SJCRH30 (cell line): ENCODE data around the gene GARIN5A. TPM values are rescaled to one million over a fixed set of nuclear protein-coding genes. Genes with fewer than 3 reads are reported as not detected.
A peak's percentile ranks its signal among the peaks of the same experiment; 100 is the strongest.
"Not testable (repeated sequence)": the region's sequence is repeated elsewhere in the genome, so short reads cannot be mapped to it uniquely, and the experiment has no call there.

Source experiments
- DNase-seq, 2 experiments: peaks; one replicate each; pipeline ENCODE4 v3.0.0-alpha.2; 2015 to 2020
- H3K27ac ChIP-seq: fragments of 250-450 bp; sonication (Bioruptor Pico); 2 replicates; pipeline ENCODE4 v1.5.1; 2020; ENCODE audit warnings: mild to moderate bottlenecking, moderate library complexity
- H3K27me3 ChIP-seq: fragments of 250-450 bp; sonication (Bioruptor Pico); 2 replicates; pipeline ENCODE4 v1.5.1; 2020; ENCODE audit warnings: mild to moderate bottlenecking, moderate library complexity
- H3K36me3 ChIP-seq: fragments of 250-450 bp; sonication (Bioruptor Pico); 2 replicates; pipeline ENCODE4 v1.5.1; 2020; ENCODE audit warnings: mild to moderate bottlenecking, moderate library complexity
- H3K4me1 ChIP-seq: fragments of 250-450 bp; sonication (Bioruptor Pico); 2 replicates; pipeline ENCODE4 v1.5.1; 2020; ENCODE audit warnings: mild to moderate bottlenecking, moderate library complexity
- H3K4me3 ChIP-seq: fragments of 250-450 bp; sonication (Bioruptor Pico); 2 replicates; pipeline ENCODE4 v1.5.1; 2020; ENCODE audit warnings: mild to moderate bottlenecking, moderate library complexity
- H3K9me3 ChIP-seq: fragments of 250-450 bp; sonication (Bioruptor Pico); replicated peaks from 2 replicates; pipeline ENCODE4 v1.5.1; 2020; ENCODE audit warnings: mild to moderate bottlenecking, moderate library complexity
- total RNA-seq: library from RNA; depleted of rRNA; stranded (reverse); fragments of >200 nt; shearing (Covaris generic); gene quantifications from 2 replicates; pipeline ENCODE4 v1.2.3, GENCODE V29; 2014

Gene GARIN5A
- total RNA-seq, 1 experiment from 2014 or later, result 1.2 TPM

DNA sequence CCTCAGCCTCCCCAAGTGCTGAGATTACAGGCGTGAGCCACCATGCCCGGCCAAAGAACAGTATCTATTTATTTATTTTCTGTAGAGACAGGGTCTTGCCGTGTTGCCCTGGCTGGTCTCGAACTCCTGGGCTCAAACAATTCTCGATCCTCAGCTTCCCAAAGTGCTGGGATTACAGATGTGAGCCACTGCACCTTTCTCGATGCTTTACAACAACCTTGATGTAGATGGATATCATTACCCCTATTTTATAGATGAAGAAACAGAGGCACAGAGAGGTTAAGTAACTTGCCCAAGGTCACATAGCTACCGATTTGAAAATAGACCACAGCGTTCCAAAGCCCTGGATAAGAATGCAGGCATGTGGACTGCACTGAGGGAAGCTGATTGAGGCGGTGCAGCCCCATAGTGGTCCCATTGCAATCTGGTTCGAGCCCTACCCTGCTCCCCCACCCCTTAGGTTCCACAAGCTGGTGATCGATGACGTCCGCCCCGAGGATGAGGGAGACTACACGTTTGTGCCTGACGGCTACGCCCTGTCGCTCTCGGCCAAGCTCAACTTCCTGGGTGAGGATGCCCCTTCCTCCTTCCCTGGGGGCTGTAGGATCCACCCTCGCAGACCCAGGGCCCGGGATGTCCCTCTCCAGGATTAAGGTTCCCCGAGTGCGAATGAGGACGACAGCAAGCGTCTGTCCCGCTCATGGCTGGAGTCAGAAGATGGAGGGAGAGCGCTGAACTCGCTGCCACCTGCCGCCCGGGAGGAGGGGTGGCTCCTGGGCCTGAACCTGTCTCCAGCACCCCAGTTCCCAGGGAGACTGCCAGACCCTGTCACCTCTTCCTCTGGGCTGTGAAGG, 26.1 kb downstream of the GARIN5A start:
- no peaks in the 10 kb centered on the region; the same call in 1 of the 2 replicates for H3K9me3 ChIP-seq
- H3K36me3 ChIP-seq, result no peaks in the 10 kb centered on the region; the same call in 1 of the 2 replicates
- H3K27me3 ChIP-seq, result no peaks in the 10 kb centered on the region
- H3K27ac ChIP-seq, result no peak overlapping the region
- DNase-seq, result no peak
- H3K4me1 ChIP-seq, result no peaks in the 10 kb centered on the region
- H3K4me3 ChIP-seq, result no peak overlapping the region

GRCh38 chr19:50449236-50449899, 27.3 kb downstream of the GARIN5A start:
- H3K27me3 ChIP-seq, result no peaks in the 10 kb centered on the region
- H3K4me1 ChIP-seq, result no peaks in the 10 kb centered on the region
- H3K4me3 ChIP-seq, result no peak overlapping the region
- DNase-seq, result no peak
- H3K27ac ChIP-seq, result no peak overlapping the region
- no peaks in the 10 kb centered on the region for H3K36me3 ChIP-seq
- H3K9me3 ChIP-seq, result no peaks in the 10 kb centered on the region; the same call in 1 of the 2 replicates

DNA sequence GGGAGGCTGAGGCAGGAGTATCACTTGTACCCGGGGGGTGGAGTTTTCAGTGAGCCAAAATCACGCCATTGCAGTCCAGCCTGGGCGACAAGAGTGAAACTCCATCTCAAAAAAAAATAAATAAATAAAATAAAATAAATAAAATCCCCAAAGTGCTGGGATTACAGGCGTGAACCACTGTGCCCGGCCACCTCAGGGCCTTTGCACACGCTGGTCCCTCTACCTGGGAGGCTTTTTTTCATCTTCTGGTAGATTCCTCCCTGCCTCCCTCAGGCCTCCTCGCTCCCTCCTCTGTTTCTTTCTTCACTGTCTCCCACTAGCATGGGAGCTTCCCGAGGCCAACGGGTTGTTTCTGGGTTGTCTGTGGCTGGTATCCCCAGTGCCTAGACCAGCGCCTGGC, 28.9 kb downstream of the GARIN5A start:
- Histone ChIP-seq H3K27me3 (no peaks in the 10 kb centered on the region), H3K27ac (no peak overlapping the region), H3K4me3 (no peak overlapping the region), H3K36me3 (no peaks in the 10 kb centered on the region), H3K9me3 (no peaks in the 10 kb centered on the region; the same call in 1 of the 2 replicates), H3K4me1 (no peaks in the 10 kb centered on the region)
- DNase-seq, result no peak

GRCh38 chr19:50447053-50447452, 29.6 kb downstream of the GARIN5A start:
- H3K27me3 ChIP-seq, result no peaks in the 10 kb centered on the region
- H3K4me3 ChIP-seq, result no peak overlapping the region
- H3K27ac ChIP-seq, result no peak overlapping the region
- no peak for DNase-seq
- H3K9me3 ChIP-seq, result no peaks in the 10 kb centered on the region; the same call in 1 of the 2 replicates
- no peaks in the 10 kb centered on the region for H3K4me1 ChIP-seq
- no peaks in the 10 kb centered on the region for H3K36me3 ChIP-seq

GRCh38 chr19:50444059-50444458, 32.6 kb downstream of the GARIN5A start:
- Histone ChIP-seq H3K4me1 (no peaks in the 10 kb centered on the region), H3K27ac (no peak overlapping the region), H3K4me3 (no peak overlapping the region), H3K27me3 (no peaks in the 10 kb centered on the region), H3K9me3 (no peaks in the 10 kb centered on the region; the same call in 1 of the 2 replicates), H3K36me3 (no peaks in the 10 kb centered on the region)
- no peak for DNase-seq

- H3K27ac ChIP-seq, H3K27me3 ChIP-seq, H3K4me3 ChIP-seq, H3K9me3 ChIP-seq, H3K36me3 ChIP-seq, DNase-seq: not testable (repeated sequence)
- H3K4me1 ChIP-seq, result peaks cover 11% of the 10 kb centered on the region
These were observed 37.5 kb downstream of the GARIN5A start for GRCh38 chr19:50439130-50439529.

DNA sequence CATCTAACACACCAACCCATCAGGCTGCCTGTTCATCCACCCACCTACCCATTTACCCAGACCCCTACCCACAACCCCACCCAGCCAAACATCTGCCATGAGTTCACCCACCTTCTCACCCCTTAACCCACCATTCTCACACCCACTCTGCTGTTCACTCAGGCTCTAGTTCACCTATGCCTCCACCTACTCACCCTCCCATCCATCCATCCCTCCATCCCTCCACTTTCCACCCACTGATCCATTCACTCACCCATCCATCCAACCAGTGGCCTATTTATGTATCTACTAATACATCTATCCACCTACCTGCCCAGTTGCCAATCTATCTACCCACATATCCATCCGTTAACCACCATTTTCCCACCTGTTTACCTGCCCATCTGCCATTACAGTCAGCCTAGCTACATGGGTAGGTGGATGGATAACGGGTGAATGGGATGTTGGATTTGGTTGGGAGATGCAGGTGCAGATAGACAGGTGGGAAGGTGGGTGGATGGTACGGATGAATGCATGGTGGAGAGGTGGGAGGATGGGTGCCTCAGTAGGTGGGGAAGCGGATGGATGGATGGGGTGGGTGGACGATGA, 38.7 kb downstream of the GARIN5A start:
- Histone ChIP-seq H3K9me3 (no peaks in the 10 kb centered on the region), H3K27ac (no peak overlapping the region), H3K4me1 (peaks cover 21% of the 10 kb centered on the region), H3K27me3 (no peaks in the 10 kb centered on the region), H3K36me3 (no peaks in the 10 kb centered on the region), H3K4me3 (no peak overlapping the region)
- no peak for DNase-seq

- no peaks in the 10 kb centered on the region for H3K9me3 ChIP-seq
- peaks cover 25% of the 10 kb centered on the region for H3K4me1 ChIP-seq
- no peaks in the 10 kb centered on the region for H3K27me3 ChIP-seq
- DNase-seq, result no peak
- H3K36me3 ChIP-seq, result no peaks in the 10 kb centered on the region
- no peak overlapping the region for H3K4me3 ChIP-seq
- H3K27ac ChIP-seq, result no peak overlapping the region
These were observed 41.0 kb downstream of the GARIN5A start for GRCh38 chr19:50435627-50436026.

DNA sequence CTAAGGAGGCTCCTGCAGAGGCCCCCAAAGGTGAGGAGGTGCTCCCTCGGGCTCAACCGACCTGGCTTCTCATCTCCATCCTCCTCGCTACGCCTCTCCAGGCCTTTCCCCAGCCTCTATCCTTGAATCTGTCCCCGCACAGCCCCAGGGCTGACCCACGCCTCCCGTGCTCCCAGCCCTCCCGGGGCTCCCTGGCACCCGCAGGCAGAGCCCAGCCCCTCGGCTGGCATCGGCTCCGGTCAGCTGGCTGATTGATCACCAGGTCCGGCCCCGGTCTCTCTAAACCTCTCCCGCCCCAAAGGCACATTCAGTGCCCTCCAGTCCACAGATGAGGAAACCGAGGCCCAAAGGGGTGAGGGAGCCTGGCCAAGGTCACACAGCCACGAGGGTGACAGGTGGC, 41.4 kb downstream of the GARIN5A start:
- Histone ChIP-seq H3K9me3 (no peaks in the 10 kb centered on the region), H3K36me3 (no peaks in the 10 kb centered on the region), H3K27ac (no peak overlapping the region; the same call in 1 of the 2 replicates), H3K4me3 (no peak overlapping the region), H3K27me3 (no peaks in the 10 kb centered on the region), H3K4me1 (peaks cover 25% of the 10 kb centered on the region)
- DNase-seq, result peak in 1 of 2 experiments; percentile 31

GRCh38 chr19:50434525-50434924, 42.1 kb downstream of the GARIN5A start:
- peak; percentile 94 to 95 for DNase-seq

DNA sequence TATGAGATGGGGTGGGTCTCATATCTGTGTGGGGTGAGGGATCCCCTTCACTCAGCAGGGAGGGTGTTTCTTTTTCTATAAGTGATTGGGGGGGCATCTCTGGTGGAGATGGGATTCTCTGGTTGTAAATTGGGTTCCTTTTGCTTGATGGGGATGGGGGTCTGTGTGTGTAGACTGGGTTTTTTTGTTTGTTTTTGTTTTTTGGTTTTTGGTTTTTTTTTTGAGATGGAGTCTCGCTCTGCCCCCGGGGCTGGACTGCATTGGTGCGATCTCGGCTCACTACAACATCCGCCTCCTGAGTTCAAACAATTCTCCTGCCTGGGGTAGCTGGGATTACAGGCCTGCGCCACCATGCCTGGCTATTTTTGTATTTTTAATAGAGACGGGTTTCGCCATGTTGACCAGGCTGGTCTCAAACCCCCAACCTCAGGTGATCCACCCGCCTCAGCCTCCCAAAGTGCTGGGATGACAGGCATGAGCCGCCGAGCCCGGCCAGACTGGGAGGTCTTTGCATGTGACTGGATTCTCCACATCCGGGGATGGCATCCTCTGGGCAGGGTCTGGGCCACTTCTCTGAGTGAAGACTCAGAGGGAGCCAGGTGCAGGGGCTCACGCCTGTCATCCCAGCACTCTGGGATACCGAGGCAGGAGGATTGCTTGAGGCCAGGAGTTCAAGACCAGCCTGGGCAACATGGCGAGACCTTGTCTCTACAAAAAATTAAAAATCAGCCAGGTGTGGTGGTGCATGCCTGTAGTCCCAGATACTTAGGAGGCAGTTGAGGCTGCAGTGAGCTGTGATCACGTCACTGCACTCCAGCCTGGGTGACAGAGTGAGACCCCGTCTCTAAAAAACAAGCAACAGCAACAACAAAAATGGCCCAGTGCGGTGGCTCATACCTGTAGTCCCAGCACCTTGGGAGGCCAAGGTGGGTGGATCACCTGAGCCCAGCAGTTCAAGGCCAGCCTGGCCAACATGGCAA, 43.2 kb downstream of the GARIN5A start:
- H3K27ac ChIP-seq, result peak overlapping the region; percentile 96
- H3K27me3 ChIP-seq, result no peaks in the 10 kb centered on the region
- DNase-seq, result peak; percentile 77 to 84
- H3K4me1 ChIP-seq, result peaks cover 25% of the 10 kb centered on the region
- H3K9me3 ChIP-seq, result no peaks in the 10 kb centered on the region
- H3K36me3 ChIP-seq, result no peaks in the 10 kb centered on the region
- peak overlapping the region; percentile 67 for H3K4me3 ChIP-seq

More at GRCh38 chr19:50434525-50434924, 42.1 kb downstream of the GARIN5A start:
- H3K36me3 ChIP-seq, result no peaks in the 10 kb centered on the region
- peak overlapping the region; percentile 67; the same call in 1 of the 2 replicates for H3K4me3 ChIP-seq
- no peaks in the 10 kb centered on the region for H3K9me3 ChIP-seq
- H3K27me3 ChIP-seq, result no peaks in the 10 kb centered on the region
- peak overlapping the region; percentile 96 for H3K27ac ChIP-seq
- peaks cover 25% of the 10 kb centered on the region for H3K4me1 ChIP-seq

DNA sequence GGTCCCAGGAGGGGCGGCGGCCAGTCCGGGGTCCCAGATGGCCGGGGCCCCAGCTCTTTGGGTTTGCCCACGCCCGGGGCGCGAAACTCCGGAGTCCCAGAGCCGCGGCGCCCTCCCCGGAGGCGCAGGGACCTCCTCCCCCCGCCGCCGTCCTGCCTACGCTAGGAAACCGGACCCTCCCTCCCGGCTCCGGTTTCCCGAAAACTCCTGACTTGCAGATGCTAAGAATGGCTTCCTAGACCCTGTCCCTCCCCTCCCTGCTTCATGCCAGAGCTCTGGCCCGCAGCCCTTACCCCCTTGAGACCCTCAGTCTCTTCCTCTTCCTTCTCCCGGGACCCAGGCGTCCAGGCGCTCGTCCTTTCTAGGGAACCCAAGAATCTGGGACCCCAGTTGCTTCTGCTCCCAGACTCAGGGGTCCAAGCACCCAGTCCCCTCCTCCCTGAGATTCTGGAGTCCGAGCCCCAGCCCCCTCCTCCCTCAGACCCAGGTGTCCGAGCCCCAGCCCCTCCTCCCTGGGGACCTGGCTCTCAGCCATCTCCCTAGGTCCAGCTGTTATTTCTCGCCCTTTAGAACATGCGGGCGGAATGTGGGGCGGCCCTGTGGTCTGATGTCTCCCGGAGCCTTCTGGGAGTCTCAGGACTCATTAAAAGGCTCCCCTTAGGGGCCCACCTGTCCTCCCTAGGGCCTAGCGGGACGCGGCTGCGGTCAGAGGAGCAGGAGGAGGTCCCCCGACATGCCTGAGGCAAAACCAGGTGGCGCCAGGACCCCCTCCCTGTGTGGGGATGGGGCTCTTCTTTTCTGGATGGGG, 44.2 kb downstream of the GARIN5A start, which contains the start of gene MYBPC2:
TSS of gene MYBPC2 (plus strand) at position 672 of the 808 bp plus-strand sequence. CDS start at position 734, 62 bp downstream.
- no peaks in the 10 kb centered on the region for H3K36me3 ChIP-seq
- H3K27me3 ChIP-seq, result no peaks in the 10 kb centered on the region
- DNase-seq, result peak; percentile 98 to 99
- H3K9me3 ChIP-seq, result no peaks in the 10 kb centered on the region
- peak within 1 kb of the TSS; percentile 96 for H3K27ac ChIP-seq
- peaks cover 25% of the 10 kb centered on the region for H3K4me1 ChIP-seq
- H3K4me3 ChIP-seq, result peak within 1 kb of the TSS; percentile 67
